Measurements from ENCODE around the gene LTN1.
"Not testable (repeated sequence)": the region's sequence is repeated elsewhere in the genome, so short reads cannot be mapped to it uniquely, and the experiment has no call there.

Gene LTN1

GRCh38 chr21:28932717-28933116 is 60.0 kb downstream of the LTN1 start:
- Histone ChIP-seq H3K36me3 (ENCODE audit: low read length) (peaks cover 42% of the 10 kb centered on the region), H4K20me1 (ENCODE audit: low read depth, low read length) (no peaks in the 10 kb centered on the region), H3F3A (ENCODE audit: insufficient read depth) (no peaks in the 10 kb centered on the region), H3K27me3 (ENCODE audit: low read length) (no peaks in the 10 kb centered on the region), H3K9me3 (ENCODE audit: insufficient read depth, low read length) (no peaks in the 10 kb centered on the region), H2AFZ (ENCODE audit: low read depth, low read length, severe bottlenecking) (no peak overlapping the region), H3K27ac (ENCODE audit: low read depth, low read length) (no peak overlapping the region), H3K4me3 (ENCODE audit: insufficient read depth, low read length, poor library complexity, severe bottlenecking) (no peak overlapping the region), H3K9me2 (replicated peaks; ENCODE audit: insufficient read depth, low read length) (no peaks in the 10 kb centered on the region), H3K79me2 (ENCODE audit: insufficient read depth, low read length) (no peaks in the 10 kb centered on the region), H3K9ac (ENCODE audit: low read length) (no peak overlapping the region), H3K4me2 (ENCODE audit: low read depth, low read length, poor library complexity, severe bottlenecking) (no peak overlapping the region)
- TF ChIP-seq, protein P1, sequence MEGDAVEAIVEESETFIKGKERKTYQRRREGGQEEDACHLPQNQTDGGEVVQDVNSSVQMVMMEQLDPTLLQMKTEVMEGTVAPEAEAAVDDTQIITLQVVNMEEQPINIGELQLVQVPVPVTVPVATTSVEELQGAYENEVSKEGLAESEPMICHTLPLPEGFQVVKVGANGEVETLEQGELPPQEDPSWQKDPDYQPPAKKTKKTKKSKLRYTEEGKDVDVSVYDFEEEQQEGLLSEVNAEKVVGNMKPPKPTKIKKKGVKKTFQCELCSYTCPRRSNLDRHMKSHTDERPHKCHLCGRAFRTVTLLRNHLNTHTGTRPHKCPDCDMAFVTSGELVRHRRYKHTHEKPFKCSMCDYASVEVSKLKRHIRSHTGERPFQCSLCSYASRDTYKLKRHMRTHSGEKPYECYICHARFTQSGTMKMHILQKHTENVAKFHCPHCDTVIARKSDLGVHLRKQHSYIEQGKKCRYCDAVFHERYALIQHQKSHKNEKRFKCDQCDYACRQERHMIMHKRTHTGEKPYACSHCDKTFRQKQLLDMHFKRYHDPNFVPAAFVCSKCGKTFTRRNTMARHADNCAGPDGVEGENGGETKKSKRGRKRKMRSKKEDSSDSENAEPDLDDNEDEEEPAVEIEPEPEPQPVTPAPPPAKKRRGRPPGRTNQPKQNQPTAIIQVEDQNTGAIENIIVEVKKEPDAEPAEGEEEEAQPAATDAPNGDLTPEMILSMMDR (IDR thresholded peaks at IDR 0.05; ENCODE audit: insufficient read depth, low read length, poor library complexity, severe bottlenecking): no peak
- TF ChIP-seq EZH2phosphoT487 (conservative IDR thresholded peaks at IDR 0.05; ENCODE audit: low read length): no peak

DNA sequence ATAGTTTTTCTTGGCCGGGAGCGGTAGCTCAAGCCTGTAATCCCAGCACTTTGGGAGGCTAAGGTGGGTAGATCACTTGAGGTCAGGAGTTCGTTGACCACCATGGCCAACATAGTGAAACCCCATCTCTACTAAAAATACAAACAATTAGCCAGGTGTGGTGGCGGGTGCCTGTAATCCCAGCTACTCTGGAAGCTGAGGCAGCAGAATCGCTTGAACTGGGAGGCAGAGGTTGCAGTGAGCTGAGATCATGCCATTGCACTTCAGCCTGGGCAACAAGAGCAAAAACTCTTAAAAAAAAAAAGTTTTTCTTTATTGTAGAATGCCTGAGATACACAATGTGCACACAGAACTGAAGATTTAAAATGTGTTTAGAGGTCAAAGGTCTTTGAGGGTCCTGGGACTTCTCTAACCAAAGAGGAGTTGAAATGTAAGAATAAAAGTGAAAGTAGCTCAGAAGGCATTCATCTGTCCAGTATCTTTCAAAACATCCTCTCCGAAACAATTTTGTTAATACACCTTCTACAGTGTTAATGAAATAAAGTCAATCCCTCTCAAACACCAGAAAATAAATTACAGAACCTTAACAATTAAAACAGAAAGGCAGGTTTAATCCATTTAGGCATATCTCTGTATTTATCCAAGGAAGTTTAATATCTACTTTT is 60.8 kb downstream of the LTN1 start:
- not testable (repeated sequence) for H3K4me3 ChIP-seq (ENCODE audit: insufficient read depth, low read length, poor library complexity, severe bottlenecking); H3K9ac ChIP-seq (ENCODE audit: low read length); H3K79me2 ChIP-seq (ENCODE audit: insufficient read depth, low read length); H4K20me1 ChIP-seq (ENCODE audit: low read depth, low read length); H3K4me2 ChIP-seq (ENCODE audit: low read depth, low read length, poor library complexity, severe bottlenecking); H3K9me2 ChIP-seq (replicated peaks; ENCODE audit: insufficient read depth, low read length); H3F3A ChIP-seq (ENCODE audit: insufficient read depth); H3K27ac ChIP-seq (ENCODE audit: low read depth, low read length); H3K9me3 ChIP-seq (ENCODE audit: insufficient read depth, low read length); H3K27me3 ChIP-seq (ENCODE audit: low read length); H2AFZ ChIP-seq (ENCODE audit: low read depth, low read length, severe bottlenecking)
- peaks cover 35% of the 10 kb centered on the region for H3K36me3 ChIP-seq (ENCODE audit: low read length)

DNA sequence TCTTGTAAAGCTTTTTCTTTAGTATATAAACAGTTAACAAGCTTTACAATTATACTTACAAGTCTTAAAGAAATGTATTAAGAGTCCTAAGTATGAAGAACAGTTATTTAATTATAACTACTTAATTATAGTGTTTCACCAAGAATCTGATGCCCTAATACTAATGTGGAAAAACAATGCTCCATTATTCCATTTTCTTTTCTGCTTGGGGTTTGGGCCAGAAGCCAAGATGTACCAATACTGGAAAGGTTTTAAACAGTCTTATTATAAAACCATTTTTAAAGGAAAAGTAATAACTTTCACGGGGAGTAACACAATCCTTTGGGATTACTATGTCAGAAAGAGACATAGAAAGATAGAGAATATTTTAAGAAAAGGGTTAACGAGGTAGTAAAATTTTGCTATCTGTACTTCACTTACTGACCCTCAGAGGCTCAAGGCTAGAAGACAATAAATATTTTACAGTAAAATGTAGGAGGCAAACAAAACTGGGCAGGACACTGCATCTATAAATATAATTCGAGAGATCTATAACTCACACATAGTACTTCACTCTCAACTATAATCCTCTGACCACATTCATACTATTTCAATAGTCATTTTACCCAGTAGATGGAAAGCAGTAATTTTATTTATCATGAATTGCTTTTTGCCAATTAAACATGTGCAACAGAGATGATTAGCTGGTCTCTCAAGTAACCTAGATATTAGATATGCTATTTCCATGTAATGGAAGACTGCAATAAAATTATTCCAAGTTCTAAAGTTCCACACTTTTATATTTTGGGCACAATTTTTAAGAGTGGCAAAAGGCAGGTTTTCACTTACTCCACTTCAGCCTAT is 63.9 kb downstream of the LTN1 start:
- Histone ChIP-seq H3K9me2 (replicated peaks; ENCODE audit: insufficient read depth, low read length) (no peaks in the 10 kb centered on the region), H3F3A (ENCODE audit: insufficient read depth) (no peaks in the 10 kb centered on the region), H3K79me2 (ENCODE audit: insufficient read depth, low read length) (no peaks in the 10 kb centered on the region), H4K20me1 (ENCODE audit: low read depth, low read length) (no peaks in the 10 kb centered on the region), H2AFZ (ENCODE audit: low read depth, low read length, severe bottlenecking) (no peak overlapping the region), H3K4me3 (ENCODE audit: insufficient read depth, low read length, poor library complexity, severe bottlenecking) (no peak overlapping the region), H3K4me2 (ENCODE audit: low read depth, low read length, poor library complexity, severe bottlenecking) (no peak overlapping the region), H3K27me3 (ENCODE audit: low read length) (no peaks in the 10 kb centered on the region), H3K9me3 (ENCODE audit: insufficient read depth, low read length) (no peaks in the 10 kb centered on the region), H3K36me3 (ENCODE audit: low read length) (peaks cover 30% of the 10 kb centered on the region), H3K27ac (ENCODE audit: low read depth, low read length) (no peak overlapping the region), H3K9ac (ENCODE audit: low read length) (no peak overlapping the region)
- no peak for TF ChIP-seq EZH2phosphoT487 (conservative IDR thresholded peaks at IDR 0.05; ENCODE audit: low read length)
- TF ChIP-seq, protein P1 (IDR thresholded peaks at IDR 0.05; ENCODE audit: insufficient read depth, low read length, poor library complexity, severe bottlenecking): no peak

- no peaks in the 10 kb centered on the region for H3F3A ChIP-seq (ENCODE audit: insufficient read depth)
- no peak overlapping the region for H3K4me2 ChIP-seq (ENCODE audit: low read depth, low read length, poor library complexity, severe bottlenecking)
- no peak overlapping the region for H3K27ac ChIP-seq (ENCODE audit: low read depth, low read length)
- H2AFZ ChIP-seq (ENCODE audit: low read depth, low read length, severe bottlenecking): no peak overlapping the region
- no peaks in the 10 kb centered on the region for H3K9me2 ChIP-seq (replicated peaks; ENCODE audit: insufficient read depth, low read length)
- H3K36me3 ChIP-seq (ENCODE audit: low read length): peaks cover 25% of the 10 kb centered on the region; the same call in 1 of the 2 replicates
- no peak overlapping the region for H3K4me3 ChIP-seq (ENCODE audit: insufficient read depth, low read length, poor library complexity, severe bottlenecking)
- H4K20me1 ChIP-seq (ENCODE audit: low read depth, low read length): no peaks in the 10 kb centered on the region
- H3K9me3 ChIP-seq (ENCODE audit: insufficient read depth, low read length): no peaks in the 10 kb centered on the region
- no peaks in the 10 kb centered on the region for H3K79me2 ChIP-seq (ENCODE audit: insufficient read depth, low read length)
- no peak for TF ChIP-seq EZH2phosphoT487 (conservative IDR thresholded peaks at IDR 0.05; ENCODE audit: low read length)
- TF ChIP-seq, protein P1 (IDR thresholded peaks at IDR 0.05; ENCODE audit: insufficient read depth, low read length, poor library complexity, severe bottlenecking): no peak
- H3K27me3 ChIP-seq (ENCODE audit: low read length): no peaks in the 10 kb centered on the region
- no peak overlapping the region for H3K9ac ChIP-seq (ENCODE audit: low read length)
These were observed 65.5 kb downstream of the LTN1 start for GRCh38 chr21:28927130-28927529.

All from SU-DHL-6 (cell line).